T-helper 1 cell (primary cell): ENCODE results near the gene CMTM1.

Experiments used
- DNase-seq, 5 donors: peaks; one replicate each; pipeline ENCODE4 v3.0.0-alpha.2; 2012 to 2020
- total RNA-seq, 4 donors: gene quantifications; one replicate each; lab custom pipeline; 2026; lab: John Stamatoyannopoulos, UW

Gene CMTM1
- 0.12 to 0.54 (median 0.38) reads per million in 4 donors for total RNA-seq

GRCh38 chr16:66566051-66566901, at the start of gene CMTM1:
Gene CMTM1 (plus strand): TSS chr16:66566439. CDS start chr16:66566514, 75 bp downstream.
- no peak for DNase-seq

GRCh38 chr16:66516509-66516807, 49.8 kb upstream of the CMTM1 start:
- DNase-seq, result no peak

- DNase-seq, result peak; percentile 40 to 96 (median 59)
Measured at GRCh38 chr16:66516808-66517585, 49.2 kb upstream of the CMTM1 start.

- no peak for DNase-seq
Measured at GRCh38 chr16:66517586-66518263, 48.5 kb upstream of the CMTM1 start.

GRCh38 chr16:66519482-66520373, 46.5 kb upstream of the CMTM1 start:
- DNase-seq, result no peak

GRCh38 chr16:66520406-66521170, 45.7 kb upstream of the CMTM1 start:
- DNase-seq, result peak in 1 of 5 donors; percentile 41

- DNase-seq, result no peak
Measured at GRCh38 chr16:66521252-66521713, 45.0 kb upstream of the CMTM1 start.

GRCh38 chr16:66521951-66522771, 44.1 kb upstream of the CMTM1 start:
- DNase-seq, result peak; percentile 54 to 98 (median 71)

GRCh38 chr16:66522816-66523590, 43.2 kb upstream of the CMTM1 start:
- DNase-seq, result no peak

GRCh38 chr16:66523861-66524354, 42.3 kb upstream of the CMTM1 start:
- DNase-seq, result peak in 3 of 5 donors; percentile 19 to 87 (median 21)

GRCh38 chr16:66524601-66525164, 41.6 kb upstream of the CMTM1 start:
- DNase-seq, result peak in 1 of 5 donors; percentile 72

GRCh38 chr16:66525396-66526180, 40.7 kb upstream of the CMTM1 start:
- DNase-seq, result no peak

GRCh38 chr16:66528294-66528693, 37.9 kb upstream of the CMTM1 start:
- no peak for DNase-seq

- DNase-seq, result no peak
Measured at GRCh38 chr16:66529475-66529874, 36.8 kb upstream of the CMTM1 start.

GRCh38 chr16:66534376-66534799, 31.9 kb upstream of the CMTM1 start:
- no peak for DNase-seq

GRCh38 chr16:66536525-66536924, 29.7 kb upstream of the CMTM1 start:
- no peak for DNase-seq

- no peak for DNase-seq
Measured at GRCh38 chr16:66537236-66537635, 29.0 kb upstream of the CMTM1 start.

- DNase-seq, result no peak
Measured at GRCh38 chr16:66538910-66539309, 27.3 kb upstream of the CMTM1 start.
